Stimulated activated CD4-positive, alpha-beta T cell treated with anti-CD3 and anti-CD28 coated beads, Interleukin-4, amount 100 ng/mL, for 48 hours (primary cell): ENCODE measurements around the gene CLCN5.
"Not testable (repeated sequence)": the region's sequence is repeated elsewhere in the genome, so short reads cannot be mapped to it uniquely, and the experiment has no call there.

Source experiments
- DNase-seq, 2 donors: peaks; one replicate each; pipeline ENCODE4 v3.0.0-alpha.2; 2020; ENCODE audit warnings: low read depth in 2 of 2

Gene CLCN5

DNA sequence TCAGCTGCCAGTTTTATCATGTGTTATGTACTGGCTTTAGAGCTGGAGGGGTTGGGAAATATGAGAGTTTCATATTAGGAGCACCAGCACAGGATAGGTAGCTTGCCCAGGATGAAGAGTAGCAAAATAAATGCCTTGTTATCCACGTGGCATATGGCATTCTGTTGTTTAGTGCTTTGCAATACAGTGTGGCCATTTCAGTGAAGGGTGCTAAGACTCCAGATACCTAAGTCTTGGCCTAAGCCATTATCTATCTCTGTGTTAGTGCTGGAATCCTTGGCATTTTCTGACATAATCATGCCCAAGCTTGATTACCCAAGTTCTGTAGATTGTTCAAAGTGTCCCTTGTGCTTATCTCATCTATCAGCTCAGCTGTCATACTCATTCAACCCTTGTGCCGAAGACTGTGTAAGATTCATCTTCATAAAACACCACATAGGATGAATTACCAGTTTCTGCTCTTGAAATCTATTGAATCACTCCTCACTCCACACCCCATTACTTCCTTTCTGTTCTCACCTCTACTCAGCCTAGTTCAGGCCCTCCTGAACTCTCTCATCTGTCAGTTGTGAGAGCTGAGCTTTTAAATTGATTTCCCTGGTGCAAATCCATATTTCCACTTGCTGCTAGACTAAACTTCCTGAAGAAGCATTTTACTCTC lies 73.5 kb downstream of the CLCN5 start:
- DNase-seq, result no peak

DNA sequence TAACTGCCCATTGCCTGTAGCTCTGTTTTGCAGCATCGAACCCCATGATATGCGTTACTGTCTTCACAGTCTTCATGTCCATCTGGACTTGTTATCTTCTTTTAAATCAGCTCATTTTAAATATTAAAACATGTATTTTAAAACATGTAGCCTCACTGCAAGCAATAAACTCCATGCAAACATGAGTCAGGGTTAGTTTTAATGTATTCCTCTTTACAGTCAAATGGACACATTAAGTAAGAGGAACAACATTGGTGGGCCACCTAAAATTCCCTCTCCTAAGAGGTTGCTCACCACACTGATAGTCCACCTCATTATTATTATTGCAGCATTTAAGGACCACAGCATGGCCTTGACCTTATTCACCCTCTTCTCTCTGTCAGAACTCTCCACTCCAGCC lies 74.1 kb downstream of the CLCN5 start:
- DNase-seq, result no peak

DNA sequence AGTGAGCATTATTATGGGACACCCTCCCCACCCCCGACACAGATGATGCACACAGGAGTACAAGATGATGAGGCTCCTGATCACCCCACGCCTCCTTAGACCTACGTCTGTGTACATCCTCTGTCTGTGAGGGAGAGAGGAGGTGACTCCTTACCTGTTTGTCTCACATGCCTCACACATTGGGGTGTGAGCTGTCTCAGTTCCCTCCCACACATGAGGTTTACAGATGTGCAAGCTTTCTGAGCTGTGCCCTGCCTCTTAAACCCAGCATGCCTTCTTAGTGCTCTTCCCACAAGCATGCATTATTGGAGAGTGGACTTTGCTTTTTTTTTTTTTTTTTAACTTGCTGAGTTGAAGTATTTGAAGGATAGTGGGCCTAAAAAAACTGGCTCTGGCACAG lies 76.7 kb downstream of the CLCN5 start:
- DNase-seq, result no peak

DNA sequence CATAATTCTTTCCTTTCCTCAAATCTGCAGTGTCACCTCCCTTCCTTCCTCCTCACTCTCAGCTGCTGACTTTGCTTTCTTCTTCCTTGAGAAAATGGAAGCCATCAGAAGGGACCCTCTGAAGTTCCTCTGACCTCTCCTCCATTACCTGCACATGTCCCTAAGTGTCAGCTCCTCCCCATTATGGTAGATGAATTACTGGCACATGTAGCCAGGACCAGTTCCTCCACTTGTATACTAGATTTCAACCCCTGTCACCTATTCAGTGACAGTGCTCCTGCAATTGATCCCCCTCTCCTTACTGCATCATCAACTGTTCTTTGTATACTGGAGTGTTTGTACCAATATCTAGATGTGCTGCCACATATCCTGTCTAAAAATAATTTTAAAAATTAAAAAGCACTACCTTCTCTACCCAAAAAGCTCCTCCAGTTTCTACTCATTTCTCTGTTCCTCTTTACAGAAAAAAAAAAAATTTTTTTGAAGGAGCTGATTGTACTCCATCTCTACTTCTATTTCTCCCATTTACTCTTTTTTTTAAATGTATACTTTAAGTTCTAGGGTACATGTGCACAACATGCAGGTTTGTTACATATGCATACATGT lies 78.6 kb downstream of the CLCN5 start:
- no peak for DNase-seq

DNA sequence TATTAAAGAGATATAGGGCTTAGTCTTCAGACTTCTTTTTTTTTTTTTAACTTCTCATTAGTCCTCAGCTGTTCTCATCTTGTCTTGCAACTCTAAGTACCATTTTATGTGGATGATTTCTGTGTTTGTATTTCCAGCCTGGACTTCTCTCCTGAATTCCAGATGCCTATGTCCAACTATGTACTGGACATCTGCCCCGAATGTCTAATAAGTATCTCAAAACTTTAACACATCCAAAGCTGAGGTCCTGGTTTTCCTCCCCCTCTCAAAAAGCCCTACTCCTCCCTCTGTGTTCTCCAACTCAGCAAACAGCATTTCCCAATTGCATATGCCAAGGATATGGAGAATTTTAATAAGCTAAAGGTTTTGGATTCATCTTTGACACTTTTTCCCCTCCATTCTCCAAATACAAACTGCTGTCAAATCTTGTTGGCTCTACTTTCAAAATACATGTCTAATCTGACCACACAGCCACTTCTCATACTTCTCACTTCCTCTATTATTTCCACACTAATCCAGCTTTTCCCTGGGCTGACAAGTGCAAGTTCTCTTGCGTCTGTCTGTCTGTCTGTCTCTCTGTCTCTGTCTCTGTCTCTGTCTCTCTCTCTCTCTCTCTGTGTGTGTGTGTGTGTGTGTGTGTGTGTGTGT lies 79.8 kb downstream of the CLCN5 start:
- no peak for DNase-seq

DNA sequence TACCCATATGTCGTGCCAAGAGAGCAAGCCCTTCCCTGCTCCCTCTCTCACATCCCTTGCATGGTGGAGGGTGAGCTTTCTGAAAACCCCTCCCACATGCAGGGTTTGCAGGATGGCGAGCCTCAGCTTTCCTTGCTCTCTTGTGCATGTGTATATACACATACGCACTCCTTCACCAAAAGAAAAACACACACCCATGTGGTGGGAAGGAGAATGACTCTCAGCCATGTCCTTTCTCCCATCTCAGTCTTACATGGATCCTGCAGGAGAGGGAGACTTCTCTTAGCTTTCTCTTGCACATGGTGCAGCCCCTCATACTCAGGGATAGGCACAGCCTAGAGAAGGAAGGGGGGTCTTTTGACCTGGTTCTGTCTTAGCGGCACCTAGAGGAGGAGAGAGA lies 81.1 kb downstream of the CLCN5 start:
- DNase-seq, result no peak

DNA sequence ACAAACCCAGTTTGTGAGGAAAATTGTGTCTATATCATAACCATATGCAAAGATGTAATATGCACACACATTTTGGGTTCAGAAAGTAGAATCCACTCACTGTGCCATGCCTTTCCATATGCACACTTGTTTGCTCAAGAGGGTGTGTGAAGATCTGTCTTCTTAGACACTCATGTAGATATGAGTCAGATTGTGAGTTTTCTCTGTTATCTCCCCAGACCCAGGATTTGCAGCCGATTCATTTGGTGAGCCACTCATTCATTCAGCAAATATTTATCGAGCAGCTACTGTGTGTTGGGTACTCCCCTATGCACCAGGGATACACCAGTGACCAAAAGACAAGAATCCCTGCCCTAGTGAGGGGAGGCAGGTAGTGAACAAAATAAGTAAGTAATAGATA lies 81.5 kb downstream of the CLCN5 start:
- no peak for DNase-seq

DNA sequence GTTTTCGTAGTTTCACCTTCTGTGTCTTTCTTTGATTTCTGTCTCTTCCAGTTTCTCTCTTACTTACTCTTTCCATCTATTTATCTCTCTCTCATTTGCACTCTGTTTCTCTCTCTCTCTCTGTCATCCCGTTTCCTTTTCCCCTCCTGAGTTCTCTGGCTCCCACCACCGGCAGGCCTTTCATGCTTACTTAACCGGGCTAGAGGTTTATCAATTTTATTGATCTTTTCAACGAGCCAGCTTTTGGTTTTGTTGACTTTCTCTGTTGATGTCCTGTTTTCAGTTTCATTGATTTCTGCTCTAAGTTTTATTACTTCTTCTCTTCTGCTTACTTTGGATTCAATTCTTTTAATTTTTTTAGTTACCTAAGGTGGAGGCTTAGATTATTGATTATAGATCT lies 103.2 kb downstream of the CLCN5 start:
- DNase-seq, result not testable (repeated sequence)

DNA sequence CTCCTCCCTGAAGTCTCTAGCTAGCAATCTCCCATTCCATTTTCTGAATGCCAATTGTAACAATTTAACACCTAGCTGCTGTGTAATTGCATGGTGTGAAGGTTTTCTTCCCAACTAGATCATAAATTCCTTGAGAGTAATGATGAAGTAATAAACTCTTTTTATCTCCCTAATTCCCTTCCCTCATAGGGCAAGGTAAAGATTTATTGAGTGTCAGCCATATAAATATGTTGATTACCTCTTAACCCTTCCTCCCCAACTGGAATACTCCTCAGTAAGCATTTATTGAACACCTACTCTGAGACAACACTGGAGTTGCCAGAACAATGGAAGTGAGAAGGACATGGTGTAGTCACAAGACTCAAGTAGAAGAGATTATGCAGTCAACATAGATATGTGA lies 112.7 kb downstream of the CLCN5 start:
- no peak for DNase-seq

GRCh38 chrX:50036426-50036825 lies 114.0 kb downstream of the CLCN5 start:
- DNase-seq, result no peak

DNA sequence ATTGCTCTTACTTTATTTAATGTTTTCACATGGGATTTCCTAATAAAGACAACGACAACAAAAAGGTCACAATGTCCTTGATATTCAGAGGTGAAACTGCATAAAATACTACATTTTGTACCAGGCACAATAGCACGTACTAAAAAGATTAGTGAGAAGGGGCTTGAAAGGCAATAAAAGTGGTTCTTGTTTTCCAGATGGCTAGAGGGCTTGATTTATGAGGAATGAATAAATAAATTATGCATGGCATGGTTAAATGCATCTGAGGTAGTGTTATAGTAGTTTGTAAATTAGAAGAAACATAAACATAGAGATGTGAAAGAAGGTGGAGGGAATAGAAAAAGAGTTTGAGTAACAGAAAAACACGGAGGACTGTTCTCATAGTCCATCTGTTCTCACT lies 123.4 kb downstream of the CLCN5 start:
- DNase-seq, result no peak

- DNase-seq, result no peak
Measured at GRCh38 chrX:50049228-50049627, 126.8 kb downstream of the CLCN5 start.

GRCh38 chrX:50054147-50054546 lies 131.8 kb downstream of the CLCN5 start:
- DNase-seq, result no peak

DNA sequence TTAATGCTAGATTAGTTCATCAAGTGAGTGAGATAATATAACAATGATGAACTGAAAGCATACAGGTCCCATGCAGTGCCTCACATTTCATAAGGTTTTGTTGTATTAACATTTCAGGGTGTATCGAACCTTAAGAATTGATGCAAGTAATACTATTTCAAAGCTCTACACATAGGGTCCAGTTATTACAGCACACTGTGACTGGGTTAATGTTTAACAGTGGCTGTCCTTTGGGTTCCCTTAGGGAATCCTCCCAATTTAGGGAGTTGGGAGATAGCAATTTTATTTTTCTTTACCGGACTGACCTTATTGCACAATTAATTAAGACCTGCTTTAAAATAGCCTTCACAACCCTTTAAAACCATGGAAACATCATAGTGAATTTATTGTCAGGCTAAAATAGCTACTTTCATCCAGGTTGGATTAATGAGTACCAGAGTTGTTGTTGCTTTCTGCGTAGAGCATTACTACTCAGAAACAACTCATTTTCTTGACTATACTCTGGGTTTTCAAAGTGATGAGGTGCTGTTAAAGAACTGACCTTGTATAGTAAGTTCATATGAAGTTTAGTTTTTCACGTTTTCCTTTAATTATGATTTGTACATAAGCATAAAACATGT lies 144.0 kb downstream of the CLCN5 start:
- no peak for DNase-seq

DNA sequence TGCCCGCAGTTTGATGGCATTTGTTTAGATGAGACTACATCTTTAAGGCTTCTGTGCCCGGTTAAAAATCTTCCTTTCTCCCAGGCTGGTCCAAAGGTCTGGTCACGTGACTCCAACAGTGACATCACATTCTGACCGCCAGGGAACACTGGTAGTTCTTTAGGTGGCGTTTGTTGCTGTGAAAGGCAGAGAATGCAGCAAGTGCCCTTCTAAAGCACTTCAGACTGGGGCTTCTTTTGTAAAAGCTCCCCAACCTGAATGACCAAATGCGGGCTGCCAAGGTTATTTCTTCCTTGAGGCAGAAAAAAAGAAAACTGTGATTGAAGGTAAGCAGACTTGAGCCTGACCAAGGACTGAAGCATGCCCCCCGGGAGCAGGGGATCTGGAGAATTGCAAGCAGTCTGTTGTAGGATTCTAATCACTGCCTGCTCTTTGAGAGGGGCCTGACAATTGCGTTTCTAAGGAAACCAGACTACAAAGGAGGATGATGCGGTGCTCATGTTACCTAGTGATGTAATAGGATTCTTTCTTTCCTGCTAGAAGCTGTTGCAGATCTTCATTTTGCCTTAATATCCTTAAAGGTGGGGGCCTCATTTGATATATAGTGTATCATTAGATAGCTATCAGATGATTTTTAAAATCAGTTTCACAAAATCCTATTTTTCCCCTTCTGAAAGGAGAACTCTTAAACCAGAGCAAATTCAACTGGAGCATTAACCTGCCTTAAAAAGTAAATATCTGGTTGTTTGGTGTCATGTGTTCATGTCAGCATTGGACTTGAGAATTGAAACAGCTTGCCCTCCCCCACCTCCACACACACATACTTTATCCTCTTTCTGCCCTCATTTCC lies 145.3 kb downstream of the CLCN5 start:
- no peak for DNase-seq

- no peak for DNase-seq
Measured at GRCh38 chrX:50068285-50068563, 145.8 kb downstream of the CLCN5 start.

GRCh38 chrX:50068893-50069292 lies 146.5 kb downstream of the CLCN5 start:
- no peak for DNase-seq

GRCh38 chrX:50071494-50071893 lies 149.1 kb downstream of the CLCN5 start:
- DNase-seq, result no peak

- DNase-seq, result no peak
Measured at GRCh38 chrX:50072110-50072509, 149.7 kb downstream of the CLCN5 start.

DNA sequence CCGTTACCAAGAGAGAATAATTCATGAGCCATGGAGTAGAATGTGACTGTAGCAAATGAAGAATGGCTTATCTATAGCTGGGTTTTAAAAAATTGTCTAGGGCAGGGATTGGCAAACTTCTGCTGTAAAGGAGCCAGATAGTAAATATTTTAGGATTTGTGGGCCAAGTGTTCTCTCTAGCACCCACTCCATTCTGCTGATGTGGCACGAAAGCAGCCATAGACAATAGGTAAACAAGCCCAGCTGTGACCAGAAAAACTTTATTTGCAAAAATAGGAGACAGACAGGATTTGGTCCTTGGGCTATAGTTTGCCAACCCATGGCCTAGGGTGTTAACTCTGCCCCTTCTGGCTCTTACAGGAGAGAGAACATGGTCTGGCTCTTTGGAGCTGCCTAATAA lies 151.2 kb downstream of the CLCN5 start:
- no peak for DNase-seq

DNA sequence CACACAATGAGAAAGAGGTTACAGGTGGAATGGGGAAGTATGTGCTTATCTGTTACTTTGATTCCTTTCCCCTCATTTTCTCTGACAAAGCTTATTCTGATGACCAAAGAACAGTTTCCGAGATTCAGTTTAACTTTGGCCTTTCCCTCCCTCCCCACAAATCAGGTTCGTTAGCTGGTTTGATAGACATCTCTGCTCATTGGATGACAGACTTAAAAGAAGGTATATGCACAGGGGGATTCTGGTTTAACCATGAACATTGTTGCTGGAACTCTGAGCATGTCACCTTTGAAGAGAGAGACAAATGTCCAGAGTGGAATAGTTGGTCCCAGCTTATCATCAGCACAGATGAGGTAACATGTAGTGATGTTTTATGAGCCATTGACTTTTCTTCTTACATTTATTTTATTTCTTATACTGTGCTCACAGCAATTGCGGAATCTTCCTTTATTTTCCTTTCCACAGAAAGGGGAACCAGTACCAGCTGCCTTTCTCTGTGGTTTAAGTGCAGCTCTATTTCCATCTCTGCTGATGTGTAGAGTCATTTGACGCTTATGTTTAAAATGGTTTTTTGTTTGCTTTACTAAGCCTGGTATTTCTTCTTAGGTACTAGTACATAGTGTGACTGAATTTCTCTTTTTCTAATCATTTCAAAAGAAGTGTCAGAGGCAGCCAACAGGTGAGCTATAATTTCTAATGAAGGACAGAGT lies 153.4 kb downstream of the CLCN5 start:
- no peak for DNase-seq
